ENCODE measurements around the gene FRMPD4. TPM values are rescaled to one million over a fixed set of nuclear protein-coding genes. Genes with fewer than 3 reads are reported as not detected.
A peak's percentile ranks its signal among the peaks of the same experiment; 100 is the strongest.

Gene FRMPD4
- total RNA-seq, 1 experiment from 2014 or later: not detected

GRCh38 chrX:12278151-12278550, 139.9 kb downstream of the FRMPD4 start:
- in situ Hi-C loops (cut with HindIII; ENCODE audit: low sequenced_read_pairs): no loop called here
- DNase-seq (ENCODE audit: low spot score): no peak

- no peak for DNase-seq (ENCODE audit: low spot score)
- in situ Hi-C loops (cut with HindIII; ENCODE audit: low sequenced_read_pairs): no loop called here
Measured at GRCh38 chrX:12282991-12283390, 144.7 kb downstream of the FRMPD4 start.

DNA sequence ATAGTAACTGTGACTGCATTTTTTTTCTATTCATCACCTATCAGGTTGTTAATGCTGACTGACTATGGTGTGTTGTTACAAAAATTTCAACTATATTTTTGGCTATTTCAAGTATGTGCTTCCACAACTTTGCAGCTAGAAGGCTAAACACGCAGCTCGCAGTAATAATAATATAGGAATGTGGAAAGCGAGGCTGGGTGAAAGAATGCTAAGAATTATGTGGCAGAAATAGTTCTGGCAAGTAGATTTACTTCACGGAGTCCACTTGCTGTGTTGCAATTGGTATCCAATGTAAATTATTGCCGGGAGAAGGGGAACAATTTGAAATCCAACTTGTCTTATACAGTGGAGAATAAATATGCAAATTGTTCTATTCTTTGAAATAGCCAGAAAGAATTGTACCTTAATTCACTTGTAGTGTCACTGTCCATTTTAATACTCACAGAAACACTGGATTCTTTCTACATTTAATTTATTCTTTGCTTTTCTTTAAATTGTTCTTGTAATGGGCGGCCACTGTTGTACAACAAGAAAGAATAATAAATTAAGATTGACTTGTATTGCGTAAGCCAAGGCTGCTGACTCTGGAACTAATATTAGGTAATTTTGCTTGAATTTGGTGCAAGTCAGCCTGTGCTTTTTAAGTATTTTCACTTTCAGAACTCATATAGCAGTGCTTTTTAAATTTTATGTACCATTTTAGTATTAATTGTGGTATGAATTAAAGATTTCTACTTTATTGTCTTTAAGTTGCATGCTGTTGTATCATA, 154.9 kb downstream of the FRMPD4 start:
- in situ Hi-C loops (cut with HindIII; ENCODE audit: low sequenced_read_pairs): no loop called here
- no peak for DNase-seq (ENCODE audit: low spot score)

GRCh38 chrX:12297353-12297752, 159.1 kb downstream of the FRMPD4 start:
- DNase-seq (ENCODE audit: low spot score): no peak
- in situ Hi-C loops (cut with HindIII; ENCODE audit: low sequenced_read_pairs): no loop called here

DNA sequence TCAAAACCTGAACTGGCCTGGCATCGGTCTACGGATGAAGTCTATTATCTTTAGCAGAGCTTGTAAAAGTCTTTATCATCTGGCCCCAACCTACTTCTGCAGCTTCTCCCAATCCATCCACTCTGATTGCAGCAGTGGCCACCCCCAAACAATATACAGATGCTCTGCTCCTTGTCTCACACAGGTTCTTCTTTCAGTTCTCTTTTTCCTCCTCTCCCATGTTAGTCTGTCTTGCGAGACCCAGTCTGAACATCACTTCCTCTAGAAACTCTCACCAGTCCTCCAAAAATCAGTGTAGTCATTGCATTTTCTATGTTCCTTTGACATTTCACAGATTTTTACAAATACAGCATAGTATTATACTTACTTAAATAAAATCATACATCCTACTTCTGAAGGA, 163.0 kb downstream of the FRMPD4 start:
- in situ Hi-C loops (cut with HindIII; ENCODE audit: low sequenced_read_pairs): no loop called here
- DNase-seq (ENCODE audit: low spot score): no peak

DNA sequence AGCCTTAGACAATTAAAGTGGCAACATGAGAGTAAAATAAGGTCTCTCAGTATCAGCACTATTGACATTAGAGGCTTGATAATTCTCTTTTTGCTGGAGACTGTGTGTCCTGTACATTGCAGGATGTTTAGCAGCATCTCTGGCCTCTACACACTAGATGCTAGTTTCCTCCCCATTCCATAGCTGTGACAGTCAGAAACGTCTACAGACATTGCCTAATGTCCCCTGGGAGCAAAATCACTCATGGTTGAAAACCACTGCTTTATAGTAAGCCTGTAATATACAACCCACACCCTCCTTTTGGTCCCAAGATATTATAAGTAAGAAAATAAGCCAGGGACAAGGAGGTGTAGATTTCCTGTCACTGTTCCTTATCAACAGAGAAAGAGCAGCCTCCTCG, 166.0 kb downstream of the FRMPD4 start:
- in situ Hi-C loops (cut with HindIII; ENCODE audit: low sequenced_read_pairs): no loop called here
- DNase-seq (ENCODE audit: low spot score): no peak

DNA sequence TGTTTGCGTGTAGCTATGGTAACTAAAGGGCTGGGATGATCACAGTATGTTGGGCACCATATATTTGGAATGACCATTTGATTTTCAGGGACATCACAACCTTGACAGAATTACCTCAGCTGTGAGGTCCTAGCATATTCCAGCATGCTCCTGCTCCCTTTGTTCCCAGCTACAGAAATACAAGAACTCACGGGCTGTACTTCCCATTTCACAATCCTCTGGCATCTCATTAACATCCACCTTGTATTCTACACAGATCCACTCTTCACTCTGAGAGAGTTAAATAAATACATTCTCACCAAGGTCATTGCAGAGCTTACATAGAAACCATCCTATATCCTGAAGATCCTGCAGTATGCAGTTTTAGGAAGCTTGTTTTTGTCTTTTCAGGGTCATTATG, 169.7 kb downstream of the FRMPD4 start:
- DNase-seq (ENCODE audit: low spot score): no peak
- in situ Hi-C loops (cut with HindIII; ENCODE audit: low sequenced_read_pairs): no loop called here

- peak; percentile 28 for DNase-seq (ENCODE audit: low spot score)
- in situ Hi-C loops (cut with HindIII; ENCODE audit: low sequenced_read_pairs): no loop called here
Measured at GRCh38 chrX:12308420-12308819, 170.1 kb downstream of the FRMPD4 start.

DNA sequence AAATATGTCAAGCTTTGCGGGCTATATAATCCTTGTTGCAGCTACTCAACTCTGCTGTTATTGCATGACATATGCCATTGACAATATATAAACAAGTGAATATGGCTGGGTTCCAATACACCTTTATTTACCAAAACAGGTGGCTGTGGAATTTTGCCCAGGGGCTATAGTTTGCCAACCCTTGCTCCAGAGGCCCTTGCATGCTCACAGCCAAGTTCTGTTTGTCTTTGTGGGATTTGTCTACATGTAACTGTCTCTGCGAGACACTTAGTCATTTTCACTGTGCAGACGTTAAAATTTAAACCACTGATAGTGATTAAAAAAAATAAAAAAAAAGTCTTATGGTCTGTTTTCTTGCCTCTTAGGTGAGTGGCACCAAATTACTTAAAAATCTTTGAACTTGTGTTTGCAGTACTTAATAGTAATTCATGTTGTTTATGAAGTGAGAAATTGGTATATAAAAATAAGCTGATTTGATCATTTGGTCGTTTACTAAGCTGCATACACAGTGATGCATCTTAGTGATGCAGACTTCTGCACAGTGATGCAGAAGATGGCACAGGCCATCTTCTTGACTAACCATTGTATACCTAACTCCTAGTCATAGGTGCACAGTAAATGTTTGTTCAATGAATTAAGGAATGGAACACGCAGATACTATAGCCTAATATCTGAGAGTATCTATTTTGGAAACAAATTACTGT, 170.9 kb downstream of the FRMPD4 start:
- in situ Hi-C loops (cut with HindIII; ENCODE audit: low sequenced_read_pairs): no loop called here
- DNase-seq (ENCODE audit: low spot score): no peak

- in situ Hi-C loops (cut with HindIII; ENCODE audit: low sequenced_read_pairs): no loop called here
- no peak for DNase-seq (ENCODE audit: low spot score)
Measured at GRCh38 chrX:12309744-12310076, 171.4 kb downstream of the FRMPD4 start.

DNA sequence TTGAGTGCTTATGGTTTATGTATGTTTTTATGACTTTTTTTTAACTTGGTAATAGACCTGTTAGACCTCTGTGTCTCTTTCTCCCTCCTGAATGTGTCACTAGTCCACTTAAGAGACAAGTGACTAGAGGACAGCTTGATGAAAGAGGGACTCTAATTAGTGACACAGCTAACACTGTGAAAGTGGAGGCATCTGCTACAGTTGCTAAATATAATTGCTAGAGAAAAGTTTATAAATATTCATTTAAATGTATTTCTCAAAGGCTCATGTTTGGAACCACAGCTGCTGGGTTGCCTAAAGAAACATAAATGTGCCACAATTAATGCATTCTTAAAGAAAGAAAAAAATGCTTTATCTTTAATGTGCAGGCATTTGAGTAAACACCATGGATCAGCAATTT, 176.4 kb downstream of the FRMPD4 start:
- in situ Hi-C loops (cut with HindIII; ENCODE audit: low sequenced_read_pairs): no loop called here
- no peak for DNase-seq (ENCODE audit: low spot score)

GRCh38 chrX:12315526-12315925, 177.3 kb downstream of the FRMPD4 start:
- in situ Hi-C loops (cut with HindIII; ENCODE audit: low sequenced_read_pairs): no loop called here
- DNase-seq (ENCODE audit: low spot score): no peak

DNA sequence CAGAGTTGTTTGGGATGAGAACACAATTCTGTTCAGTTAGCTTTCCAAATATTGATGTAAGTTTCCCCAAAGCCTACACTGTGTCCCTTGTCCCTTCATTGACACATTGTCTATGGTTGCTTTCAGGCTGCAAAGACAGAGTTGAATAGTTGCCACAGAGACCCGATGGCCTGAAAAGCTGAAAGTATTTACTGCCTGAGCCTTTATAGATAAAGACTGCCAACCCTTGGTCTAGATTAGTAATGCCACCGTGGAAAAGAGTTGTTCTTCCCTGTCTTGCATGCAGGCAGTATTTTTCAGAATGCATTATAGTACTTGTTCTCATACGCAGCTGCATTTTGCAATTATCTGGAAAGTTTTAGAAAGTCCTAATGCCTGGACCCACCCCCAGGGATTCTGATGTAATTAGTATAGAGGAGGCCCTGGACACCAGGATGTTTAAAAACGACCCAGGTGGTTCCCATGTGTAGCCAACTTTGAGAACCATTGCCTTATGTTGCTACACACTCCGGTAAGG, 180.8 kb downstream of the FRMPD4 start:
- in situ Hi-C loops (cut with HindIII; ENCODE audit: low sequenced_read_pairs): no loop called here
- DNase-seq (ENCODE audit: low spot score): peak; percentile 6

DNA sequence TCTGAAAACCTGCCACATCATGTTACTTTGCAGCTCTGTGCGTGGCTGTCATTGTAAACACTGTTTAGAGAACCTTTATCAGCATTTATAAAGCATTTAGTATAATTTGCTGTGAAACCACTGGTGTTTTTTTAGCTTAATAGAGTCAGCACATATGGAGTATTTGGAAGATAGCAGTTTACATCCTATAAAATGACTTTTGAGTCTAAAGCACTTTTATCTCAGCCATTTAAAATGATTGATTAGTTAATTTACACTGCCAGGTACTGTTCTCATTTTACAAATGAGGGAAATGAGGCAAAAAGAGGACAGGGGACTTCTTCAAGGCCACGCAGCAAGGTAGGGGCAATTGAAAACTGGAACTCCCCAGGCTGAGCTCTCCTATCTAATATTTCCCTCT, 181.7 kb downstream of the FRMPD4 start:
- no peak for DNase-seq (ENCODE audit: low spot score)
- in situ Hi-C loops (cut with HindIII; ENCODE audit: low sequenced_read_pairs): no loop called here

- in situ Hi-C loops (cut with HindIII; ENCODE audit: low sequenced_read_pairs): no loop called here
Measured at GRCh38 chrX:12322031-12322430, 183.8 kb downstream of the FRMPD4 start.

GRCh38 chrX:12325171-12325570, 186.9 kb downstream of the FRMPD4 start:
- no peak for DNase-seq (ENCODE audit: low spot score)
- in situ Hi-C loops (cut with HindIII; ENCODE audit: low sequenced_read_pairs): no loop called here

More at GRCh38 chrX:12322031-12322430, 183.8 kb downstream of the FRMPD4 start:
- DNase-seq (ENCODE audit: low spot score): no peak

GRCh38 chrX:12327836-12328235, 189.6 kb downstream of the FRMPD4 start:
- no peak for DNase-seq (ENCODE audit: low spot score)
- in situ Hi-C loops (cut with HindIII; ENCODE audit: low sequenced_read_pairs): no loop called here

DNA sequence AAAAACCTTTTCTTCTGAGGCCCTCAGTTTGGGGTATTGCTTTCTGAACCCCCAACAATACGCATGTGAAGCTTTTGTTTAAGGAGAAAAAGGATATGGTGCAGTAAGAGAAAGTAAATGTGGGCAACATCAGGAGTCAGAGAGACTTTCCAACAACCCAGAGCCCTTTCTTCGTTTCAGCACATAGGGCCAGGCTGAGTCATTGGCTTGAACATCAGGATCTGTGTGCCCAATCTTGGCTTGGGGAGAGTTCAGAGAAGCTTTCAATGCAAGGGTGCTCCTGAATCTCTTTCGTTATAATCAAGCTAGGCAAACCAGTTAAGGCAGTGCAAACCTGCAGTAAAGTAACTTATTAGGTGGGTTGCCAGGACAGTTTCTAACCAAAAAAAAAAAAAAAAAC, 191.2 kb downstream of the FRMPD4 start:
- in situ Hi-C loops (cut with HindIII; ENCODE audit: low sequenced_read_pairs): no loop called here
- no peak for DNase-seq (ENCODE audit: low spot score)

DNA sequence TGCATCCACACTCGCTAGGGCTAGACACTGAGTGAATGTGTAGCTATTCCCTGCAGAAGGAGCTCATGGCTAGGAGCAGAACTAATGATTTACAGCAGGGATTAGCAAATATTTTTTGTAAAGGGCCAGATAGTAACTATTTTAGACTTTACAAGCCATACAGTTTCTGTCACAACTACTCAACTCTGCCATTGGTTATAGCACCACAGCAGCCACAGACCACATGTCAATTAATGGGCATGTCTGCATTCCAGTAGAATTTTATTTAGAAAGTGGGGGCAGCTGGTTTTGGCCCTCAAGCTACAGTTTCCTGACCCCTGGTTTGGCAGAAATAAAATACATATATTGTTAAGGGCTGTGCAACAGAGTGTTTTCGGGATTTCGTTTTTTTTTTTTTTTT, 192.6 kb downstream of the FRMPD4 start:
- DNase-seq (ENCODE audit: low spot score): no peak
- in situ Hi-C loops (cut with HindIII; ENCODE audit: low sequenced_read_pairs): no loop called here

DNA sequence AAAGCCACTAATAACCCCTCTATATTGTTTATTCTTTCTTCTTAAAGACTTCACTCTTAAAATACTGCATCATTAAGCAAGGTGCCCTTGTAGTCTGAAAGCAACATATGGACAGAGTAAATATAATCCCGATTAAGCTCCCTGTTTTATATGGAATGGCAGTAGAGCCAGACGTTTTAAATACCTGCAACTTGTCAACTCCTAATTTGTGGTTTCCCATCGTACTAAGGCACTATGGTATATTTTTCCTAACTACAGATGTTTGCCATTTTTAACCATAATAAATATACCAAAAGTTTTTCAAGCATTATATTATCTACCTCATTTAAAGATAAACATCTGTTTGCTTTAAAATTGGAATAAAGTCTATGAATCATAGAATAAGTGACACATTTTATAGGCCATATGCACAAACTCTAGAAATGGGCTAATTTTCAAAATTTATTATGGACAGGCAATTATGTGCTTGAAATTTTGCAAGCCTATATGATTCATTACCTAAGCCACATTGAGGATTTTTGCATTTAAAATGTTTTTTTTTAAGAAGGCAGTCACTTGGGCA, 194.6 kb downstream of the FRMPD4 start:
- in situ Hi-C loops (cut with HindIII; ENCODE audit: low sequenced_read_pairs): no loop called here
- no peak for DNase-seq (ENCODE audit: low spot score)
